Upper lobe of right lung (tissue), 1 donor: ENCODE data around the gene C3AR1. TPM values are rescaled to one million over a fixed set of nuclear protein-coding genes. Genes with fewer than 3 reads are reported as not detected.
A peak's percentile ranks its signal among the peaks of the same experiment; 100 is the strongest.
"Not testable (repeated sequence)": the region's sequence is repeated elsewhere in the genome, so short reads cannot be mapped to it uniquely, and the experiment has no call there.

Source experiments
- ATAC-seq: fragments of 200-7000 bp; cut with Tn5 transposase; one replicate; pipeline ENCODE4 v1.9.1; 2020; ENCODE audit warnings: mild to moderate bottlenecking, moderate library complexity
- DNase-seq: peaks from one replicate; pipeline ENCODE4 v3.0.0-alpha.2; 2020
- H3K27ac ChIP-seq: fragments of 200-600 bp; one replicate; pipeline ENCODE4 v1.8.0; 2022
- H3K27me3 ChIP-seq: fragments of 200-600 bp; one replicate; pipeline ENCODE4 v1.8.0; 2022; ENCODE audit warnings: mild to moderate bottlenecking
- H3K36me3 ChIP-seq: fragments of 200-600 bp; one replicate; pipeline ENCODE4 v1.8.0; 2022
- H3K4me1 ChIP-seq: fragments of 200-600 bp; one replicate; pipeline ENCODE4 v1.8.0; 2022
- H3K4me3 ChIP-seq: fragments of 200-600 bp; one replicate; pipeline ENCODE4 v1.8.0; 2022; ENCODE audit warnings: mild to moderate bottlenecking
- H3K9me3 ChIP-seq: fragments of 200-600 bp; one replicate; pipeline ENCODE4 v1.8.0; 2022
- CTCF ChIP-seq: fragments of 200-600 bp; IDR thresholded peaks from one replicate; pipeline ENCODE4 v1.8.0; 2022; ENCODE audit warnings: antibody characterized with exemption
- intact Hi-C: fragments of 100-400 bp; cut with DNase I; formaldehyde crosslinking; loops from one replicate; pipeline ENCODE4 v1.11.0; 2022
- long read RNA-seq: library from polyadenylated mRNA; unstranded; transcript quantifications from one replicate; pipeline ENCODE4 v2.0.0, GENCODE V29; 2021
- total RNA-seq: library from RNA; stranded (reverse); fragmentation: NEBNext Ultra II Directional; extraction: Animal tissue kit (Norgen Biotek cat#: 25700); gene quantifications from one replicate; pipeline ENCODE4 v1.2.1, GENCODE V29; 2021
- donor health status: DM: no; HTN: yes; CAD: no; lungs with severe emphysema.

Gene C3AR1
- total RNA-seq = 45.0 TPM
- long read RNA-seq, transcript C3AR1-201 (2 exons, 2,088 nt) = major isoform, 69 of 71 reads
- long read RNA-seq, partial matches to known transcripts = 2 of 71 reads
- long read RNA-seq, other reads (novel, unspliced or antisense) = 0 of 71 reads

DNA sequence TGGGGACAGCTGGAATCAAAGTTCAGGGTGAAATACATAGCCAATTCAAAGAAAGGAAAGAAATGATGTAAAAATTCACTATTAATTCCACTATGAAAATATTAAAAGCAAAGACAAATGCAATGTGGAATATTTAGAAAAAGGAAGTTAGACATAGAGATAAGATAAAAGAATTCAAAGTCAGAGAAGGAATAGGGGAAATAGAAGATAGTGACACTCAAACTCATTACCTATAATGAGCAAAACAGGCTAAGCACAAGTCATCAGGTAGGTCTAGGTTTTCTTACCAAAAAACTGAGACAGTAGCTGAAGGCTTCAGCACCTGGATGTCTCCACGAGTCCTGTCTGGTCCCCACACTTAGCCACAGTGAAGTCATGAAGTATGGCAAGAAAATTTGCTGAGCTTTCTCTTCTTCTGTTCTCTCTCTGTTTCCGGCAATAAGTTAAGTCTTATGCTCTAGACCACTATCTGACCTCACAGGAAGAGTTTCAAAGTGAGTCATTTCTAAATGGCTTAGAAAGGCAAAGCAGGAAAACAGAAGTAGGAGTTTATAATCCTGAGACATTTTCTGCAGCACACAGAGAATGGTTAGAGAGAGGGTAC is at the start of gene C3AR1:
TSS of gene C3AR1 (minus strand) at position 369 of the 604 bp plus-strand sequence. CDS start 6,174 bp downstream, outside the sequence.
- Histone ChIP-seq H3K27ac (peak within 1 kb of the TSS; percentile 74), H3K9me3 (no peaks in the 10 kb centered on the region), H3K27me3 (no peaks in the 10 kb centered on the region), H3K4me1 (no peaks in the 10 kb centered on the region), H3K36me3 (no peaks in the 10 kb centered on the region), H3K4me3 (peak within 1 kb of the TSS; percentile 36)
- no peak for DNase-seq
- no peak for TF ChIP-seq CTCF
- intact Hi-C loops = no loop called here
- ATAC-seq = peak; percentile 89

- ATAC-seq, H3K36me3 ChIP-seq, intact Hi-C loops, H3K4me1 ChIP-seq, DNase-seq, H3K27ac ChIP-seq, H3K4me3 ChIP-seq, H3K9me3 ChIP-seq, H3K27me3 ChIP-seq: not testable (repeated sequence)
Measured at GRCh38 chr12:8113117-8113516, 47.0 kb upstream of the C3AR1 start.

DNA sequence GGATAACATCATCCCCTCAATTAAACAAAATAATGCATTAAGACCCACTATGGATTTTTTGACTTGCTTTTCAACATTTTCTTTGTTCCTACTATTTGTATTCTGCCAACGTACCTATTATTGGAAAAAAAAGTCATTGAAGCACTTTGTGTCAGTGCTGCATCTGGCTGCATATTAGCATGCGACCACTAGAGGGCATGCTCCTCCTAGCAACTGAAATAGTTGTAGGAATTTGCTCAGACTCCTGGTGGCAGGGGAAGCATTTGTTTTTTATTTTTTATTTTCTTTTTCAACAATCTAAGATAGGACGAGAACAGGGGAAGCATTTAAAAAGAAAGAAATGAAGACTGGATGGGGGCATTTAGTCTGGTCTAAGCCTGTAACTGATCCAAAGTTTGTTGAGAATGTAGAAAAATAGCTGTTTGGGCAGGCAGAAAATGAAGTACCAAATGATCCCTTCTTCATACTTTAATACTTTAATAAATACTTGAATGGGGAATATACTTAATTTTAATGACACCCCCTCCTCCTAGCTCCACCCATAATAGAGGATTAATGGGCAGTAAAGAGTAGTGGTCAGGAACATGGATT is 42.7 kb upstream of the C3AR1 start:
- Histone ChIP-seq H3K36me3 (no peaks in the 10 kb centered on the region), H3K4me1 (no peaks in the 10 kb centered on the region), H3K27ac (no peak overlapping the region), H3K9me3 (no peaks in the 10 kb centered on the region), H3K4me3 (peak overlapping the region; percentile 17), H3K27me3 (no peaks in the 10 kb centered on the region)
- TF ChIP-seq CTCF = peak; percentile 98
- intact Hi-C loops = no loop called here
- ATAC-seq (peak; percentile 94), DNase-seq (peak; percentile 68)

- no peak for ATAC-seq
- no peak for TF ChIP-seq CTCF
- no peak for DNase-seq
- Histone ChIP-seq H3K4me1 (no peaks in the 10 kb centered on the region), H3K27ac (no peak overlapping the region), H3K36me3 (peaks cover 55% of the 10 kb centered on the region), H3K27me3 (no peaks in the 10 kb centered on the region), H3K4me3 (no peak overlapping the region), H3K9me3 (no peaks in the 10 kb centered on the region)
- intact Hi-C loops = no loop called here
Measured at GRCh38 chr12:8099235-8099634, 33.1 kb upstream of the C3AR1 start.

DNA sequence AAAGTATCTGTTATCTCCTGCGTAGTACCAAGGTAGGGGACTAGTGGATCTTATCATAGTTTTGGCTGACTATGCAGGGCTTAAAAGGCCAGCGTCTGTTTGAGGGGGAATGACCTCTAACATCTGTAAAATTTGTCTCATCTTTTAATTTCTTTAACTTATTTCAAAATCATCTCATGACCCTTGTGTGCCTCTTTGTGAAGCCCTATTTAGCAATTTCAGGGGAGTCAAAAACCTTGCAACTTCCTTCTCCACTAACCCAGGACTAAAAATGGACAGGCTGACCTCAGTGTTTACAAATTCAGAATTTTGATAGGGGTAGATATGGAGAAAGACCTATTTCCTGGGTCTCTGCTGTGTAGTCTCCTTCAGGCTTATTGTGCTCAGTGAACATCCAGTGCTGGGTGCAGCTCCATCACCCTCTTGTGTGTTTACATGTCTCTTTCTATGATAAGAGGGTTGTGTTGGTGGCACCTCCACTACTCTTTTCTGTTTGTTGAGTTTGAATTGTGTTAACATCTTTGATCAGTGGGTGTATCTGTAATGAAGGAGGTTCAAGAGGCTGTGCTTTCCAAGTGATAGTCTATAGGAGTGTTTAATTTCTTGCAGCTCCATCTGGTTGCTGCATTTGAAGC is 30.2 kb upstream of the C3AR1 start:
- Histone ChIP-seq H3K27ac (no peak overlapping the region), H3K4me1 (no peaks in the 10 kb centered on the region), H3K36me3 (peaks cover 83% of the 10 kb centered on the region), H3K27me3 (no peaks in the 10 kb centered on the region), H3K9me3 (no peaks in the 10 kb centered on the region), H3K4me3 (no peak overlapping the region)
- TF ChIP-seq CTCF = no peak
- no peak for DNase-seq
- peak; percentile 60 for ATAC-seq
- intact Hi-C loops = no loop called here

GRCh38 chr12:8093291-8093690 is 27.1 kb upstream of the C3AR1 start:
- intact Hi-C loops = no loop called here
- Histone ChIP-seq H3K9me3 (no peaks in the 10 kb centered on the region), H3K4me1 (no peaks in the 10 kb centered on the region), H3K27me3 (no peaks in the 10 kb centered on the region), H3K36me3 (peaks cover 82% of the 10 kb centered on the region), H3K4me3 (no peak overlapping the region), H3K27ac (no peak overlapping the region)
- TF ChIP-seq CTCF = no peak
- ATAC-seq = no peak
- no peak for DNase-seq
